ENCODE data around the gene CPXM2. TPM values are rescaled to one million over a fixed set of nuclear protein-coding genes. Genes with fewer than 3 reads are reported as not detected.

The CPXM2 gene
- total RNA-seq, 6 donors from 2014 or later, result 0.61 to 10.2 (median 3.1) TPM

- DNase-seq (no peak), ATAC-seq (ENCODE audit: low FRiP score in 2 of 2) (no peak)
- 83 to 88% methylated on average over 5 of the region's 5 CpGs for WGBS, 2 donors
- no peaks in the 10 kb centered on the region for H3K9me3 ChIP-seq
- no peak for TF ChIP-seq CTCF (IDR thresholded peaks at IDR 0.05)
- TF ChIP-seq POLR2A (IDR thresholded peaks at IDR 0.05), result no peak
- no peak for TF ChIP-seq EP300 (IDR thresholded peaks at IDR 0.05)
- TF ChIP-seq POLR2AphosphoS5 (IDR thresholded peaks at IDR 0.05), result no peak
- H3K4me3 ChIP-seq, result no peak overlapping the region
- no peaks in the 10 kb centered on the region for H3K36me3 ChIP-seq
- no peak overlapping the region for H3K27ac ChIP-seq
- no peaks in the 10 kb centered on the region for H3K4me1 ChIP-seq
- no peaks in the 10 kb centered on the region for H3K27me3 ChIP-seq
These were observed 7.8 kb downstream of the CPXM2 start for GRCh38 chr10:123883673-123884320.

DNA sequence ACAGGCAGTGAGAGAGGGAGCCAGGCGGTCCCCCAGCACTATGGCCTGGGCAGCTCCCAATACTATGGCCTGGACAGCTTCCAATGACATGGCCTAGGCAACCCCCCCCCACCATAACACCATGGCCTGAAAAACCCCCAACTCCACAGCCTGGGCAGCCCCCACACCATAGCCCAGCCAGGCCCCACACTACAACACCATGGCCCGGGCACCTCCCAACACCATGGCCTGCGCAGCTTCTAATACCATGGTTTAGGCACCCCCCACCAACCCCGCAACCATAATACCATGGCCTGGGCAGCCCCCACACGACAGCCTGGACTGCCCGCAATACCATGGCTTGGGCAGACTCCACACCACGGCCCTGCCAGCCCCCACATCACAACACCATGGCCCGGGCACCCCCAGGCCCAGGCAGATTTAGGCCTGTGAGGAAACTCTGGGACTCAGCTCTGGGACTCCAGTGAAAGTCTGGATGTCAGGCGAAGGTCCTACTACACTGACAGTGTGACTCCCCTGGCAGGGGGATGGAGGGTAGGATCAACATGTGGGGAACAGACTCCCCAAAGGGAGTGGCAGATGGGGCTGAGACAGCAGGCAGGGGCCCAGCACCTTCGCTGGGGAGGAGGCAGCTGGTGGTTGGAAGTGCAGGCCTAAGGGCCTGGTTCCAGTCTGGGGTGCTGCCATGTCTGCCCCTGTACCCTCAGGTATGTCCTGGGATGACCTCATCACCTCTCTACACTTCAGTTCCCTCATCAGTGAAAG lies 8.7 kb downstream of the CPXM2 start:
- no peak overlapping the region for H3K27ac ChIP-seq
- H3K4me1 ChIP-seq, result no peaks in the 10 kb centered on the region
- ATAC-seq (ENCODE audit: low FRiP score in 2 of 2) (no peak), DNase-seq (peak in 1 of 2 donors; percentile 51)
- H3K4me3 ChIP-seq, result no peak overlapping the region
- TF ChIP-seq POLR2A (IDR thresholded peaks at IDR 0.05) (no peak), CTCF (IDR thresholded peaks at IDR 0.05) (no peak), EP300 (IDR thresholded peaks at IDR 0.05) (no peak), POLR2AphosphoS5 (IDR thresholded peaks at IDR 0.05) (no peak)
- WGBS, 2 donors, result 72 to 93% methylated on average over 2 to 10 of the region's 10 CpGs
- no peaks in the 10 kb centered on the region for H3K36me3 ChIP-seq
- no peaks in the 10 kb centered on the region for H3K9me3 ChIP-seq
- H3K27me3 ChIP-seq, result no peaks in the 10 kb centered on the region

DNA sequence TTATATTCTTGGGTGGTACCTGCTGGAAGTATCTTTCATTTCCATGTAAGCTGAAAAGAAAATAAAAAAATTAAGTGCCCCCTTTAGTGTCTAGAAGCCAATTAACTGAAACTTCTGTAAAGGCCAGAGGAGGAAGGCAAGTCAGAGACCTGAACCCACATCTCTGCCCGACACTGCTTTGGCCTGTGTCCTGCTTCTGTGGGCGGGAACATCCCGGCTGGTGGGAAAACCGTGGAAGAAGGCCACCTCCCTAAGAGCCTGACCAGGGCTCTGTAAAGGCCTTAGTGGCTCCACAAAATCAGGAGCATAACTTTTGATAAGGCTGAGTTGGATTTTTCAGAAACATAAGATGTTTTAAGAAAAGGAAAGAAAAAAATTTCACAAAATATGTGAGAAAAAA lies 9.4 kb downstream of the CPXM2 start:
- ATAC-seq (ENCODE audit: low FRiP score in 2 of 2) (no peak), DNase-seq (no peak)
- TF ChIP-seq POLR2AphosphoS5 (IDR thresholded peaks at IDR 0.05) (no peak), CTCF (IDR thresholded peaks at IDR 0.05) (no peak), EP300 (IDR thresholded peaks at IDR 0.05) (no peak), POLR2A (IDR thresholded peaks at IDR 0.05) (no peak)
- H3K36me3 ChIP-seq, result no peaks in the 10 kb centered on the region
- H3K27ac ChIP-seq, result no peak overlapping the region
- no peaks in the 10 kb centered on the region for H3K27me3 ChIP-seq
- no peaks in the 10 kb centered on the region for H3K4me1 ChIP-seq
- no peak overlapping the region for H3K4me3 ChIP-seq
- peaks cover 0 to 2% (median 0%) of the 10 kb centered on the region in 4 donors for H3K9me3 ChIP-seq
- WGBS, 2 donors, result 56 to 82% methylated on average over 4 of the region's 4 CpGs

- H3K27ac ChIP-seq, result no peak overlapping the region
- no peaks in the 10 kb centered on the region for H3K36me3 ChIP-seq
- TF ChIP-seq POLR2AphosphoS5 (IDR thresholded peaks at IDR 0.05), result no peak
- no peak for TF ChIP-seq EP300 (IDR thresholded peaks at IDR 0.05)
- no peak for TF ChIP-seq POLR2A (IDR thresholded peaks at IDR 0.05)
- TF ChIP-seq CTCF (IDR thresholded peaks at IDR 0.05), result no peak
- no peaks in the 10 kb centered on the region for H3K4me1 ChIP-seq
- ATAC-seq (ENCODE audit: low FRiP score in 2 of 2) (no peak), DNase-seq (no peak)
- no peak overlapping the region for H3K4me3 ChIP-seq
- no peaks in the 10 kb centered on the region for H3K27me3 ChIP-seq
- H3K9me3 ChIP-seq, result peaks cover 0 to 4% (median 0%) of the 10 kb centered on the region in 4 donors
- 77 to 83% methylated on average over 6 to 10 of the region's 10 CpGs for WGBS, 2 donors
These were observed 11.9 kb downstream of the CPXM2 start for GRCh38 chr10:123879606-123880257.
